Body of pancreas (tissue), 4 donors: ENCODE data around the gene KLHL40.

Experiments
- POLR2A ChIP-seq, 3 donors: fragments of 450-650 bp; IDR thresholded peaks; one replicate each; pipeline ENCODE4 v1.6.1; 2016; ENCODE audit warnings: antibody characterized with exemption in 3 of 3, mild to moderate bottlenecking in 2 of 3
- TF ChIP-seq, protein P1 (sequence below), 7 experiments: fragments of 450-650 bp in 4 of 7; fragments of 200-600 bp in 3 of 7; sonication (generic) in 3 of 7; IDR thresholded peaks; one replicate each; pipeline ENCODE4 v1.5.1; 2016 to 2019; ENCODE audit warnings: antibody characterized with exemption in 7 of 7

DNA sequence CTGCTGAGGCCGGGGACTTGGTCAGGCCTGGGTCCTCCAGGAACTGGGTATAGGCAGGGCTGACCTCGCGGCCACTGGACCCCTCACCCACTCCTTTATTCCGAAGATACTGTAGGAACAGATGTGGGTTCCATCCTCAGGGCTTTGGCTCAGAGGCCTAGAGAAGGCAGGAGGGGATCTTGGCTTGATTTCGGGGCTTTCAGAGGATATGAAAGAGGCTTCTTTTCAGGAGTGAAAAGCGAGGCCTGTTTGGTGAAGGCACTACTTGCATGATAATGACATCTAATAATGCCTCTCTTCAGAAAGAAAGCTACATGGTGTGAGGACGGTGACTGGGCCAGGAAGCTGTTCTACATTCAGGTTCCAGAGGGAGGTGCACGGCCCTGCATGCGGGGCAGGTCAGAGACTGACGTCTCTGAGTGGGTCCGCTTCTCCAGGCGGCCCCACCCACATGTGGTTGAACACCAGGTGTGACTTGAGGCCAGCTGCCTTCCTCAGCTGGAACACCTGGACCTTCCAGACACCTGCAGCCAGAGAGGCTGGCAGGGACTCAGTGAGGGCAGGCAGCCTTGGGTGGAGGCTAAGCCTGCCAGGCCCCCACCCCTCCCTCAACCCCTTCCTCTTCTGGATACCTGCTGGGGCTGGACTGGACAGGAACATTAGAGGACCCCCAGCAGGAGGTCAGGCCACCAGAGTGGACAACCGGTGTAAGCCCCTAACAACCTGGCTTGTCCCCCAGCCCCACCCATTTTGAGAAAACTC, 48.3 kb downstream of the KLHL40 start:
- no peak for TF ChIP-seq POLR2A (IDR thresholded peaks at IDR 0.05)
- TF ChIP-seq, protein P1, sequence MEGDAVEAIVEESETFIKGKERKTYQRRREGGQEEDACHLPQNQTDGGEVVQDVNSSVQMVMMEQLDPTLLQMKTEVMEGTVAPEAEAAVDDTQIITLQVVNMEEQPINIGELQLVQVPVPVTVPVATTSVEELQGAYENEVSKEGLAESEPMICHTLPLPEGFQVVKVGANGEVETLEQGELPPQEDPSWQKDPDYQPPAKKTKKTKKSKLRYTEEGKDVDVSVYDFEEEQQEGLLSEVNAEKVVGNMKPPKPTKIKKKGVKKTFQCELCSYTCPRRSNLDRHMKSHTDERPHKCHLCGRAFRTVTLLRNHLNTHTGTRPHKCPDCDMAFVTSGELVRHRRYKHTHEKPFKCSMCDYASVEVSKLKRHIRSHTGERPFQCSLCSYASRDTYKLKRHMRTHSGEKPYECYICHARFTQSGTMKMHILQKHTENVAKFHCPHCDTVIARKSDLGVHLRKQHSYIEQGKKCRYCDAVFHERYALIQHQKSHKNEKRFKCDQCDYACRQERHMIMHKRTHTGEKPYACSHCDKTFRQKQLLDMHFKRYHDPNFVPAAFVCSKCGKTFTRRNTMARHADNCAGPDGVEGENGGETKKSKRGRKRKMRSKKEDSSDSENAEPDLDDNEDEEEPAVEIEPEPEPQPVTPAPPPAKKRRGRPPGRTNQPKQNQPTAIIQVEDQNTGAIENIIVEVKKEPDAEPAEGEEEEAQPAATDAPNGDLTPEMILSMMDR (IDR thresholded peaks at IDR 0.05), result no peak
